HepG2 (cell line): ENCODE data around the gene TCF23. TPM values are rescaled to one million over a fixed set of nuclear protein-coding genes. Genes with fewer than 3 reads are reported as not detected.
A peak's percentile ranks its signal among the peaks of the same experiment; 100 is the strongest.

ENCODE experiments used
- AKAP8 ChIP-seq: sonication (generic); formaldehyde crosslinking; IDR thresholded peaks from 2 replicates; pipeline ENCODE4 v1.5.1; 2020; ENCODE audit warnings: mild to moderate bottlenecking, missing genetic modification reagents
- CBX2 ChIP-seq, 2 experiments: fragments of 200-600 bp in 1 of 2; sonication (generic); formaldehyde crosslinking in 1 of 2; IDR thresholded peaks; 2 replicates each; pipeline versions ENCODE4 v1.7.0 to v1.8.1; 2018 to 2022; ENCODE audit warnings: low read depth in 2 of 2, low read length in 1 of 2, mild to moderate bottlenecking in 1 of 2, missing genetic modification reagents in 1 of 2
- DRAP1 ChIP-seq: IDR thresholded peaks from 2 replicates; pipeline ENCODE4 v1.6.1; 2016; ENCODE audit warnings: missing genetic modification reagents, missing compliant biosample characterization
- ERF ChIP-seq: IDR thresholded peaks from 2 replicates; pipeline ENCODE4 v1.6.1; 2018; ENCODE audit warnings: missing biosample characterization, missing genetic modification reagents
- FOSL1 ChIP-seq: sonication (generic); formaldehyde crosslinking; IDR thresholded peaks from 2 replicates; pipeline ENCODE4 v1.9.0; 2021; ENCODE audit warnings: missing genetic modification reagents, borderline replicate concordance
- HIVEP1 ChIP-seq: sonication (generic); formaldehyde crosslinking; IDR thresholded peaks from 2 replicates; pipeline ENCODE4 v1.4.0; 2020; ENCODE audit warnings: mild to moderate bottlenecking, missing genetic modification reagents
- IKZF4 ChIP-seq: sonication (generic); formaldehyde crosslinking; IDR thresholded peaks from 2 replicates; pipeline ENCODE4 v1.5.1; 2020; ENCODE audit warnings: borderline replicate concordance, mild to moderate bottlenecking, low read depth, missing genetic modification reagents; ENCODE audit errors: not compliant biosample characterization
- KDM5A ChIP-seq: fragments of 200-600 bp; sonication (generic); IDR thresholded peaks from 2 replicates; pipeline ENCODE4 v1.7.0; 2018; ENCODE audit warnings: antibody characterized with exemption, mild to moderate bottlenecking, low read length, borderline replicate concordance
- NFYC ChIP-seq: IDR thresholded peaks from 2 replicates; pipeline ENCODE4 v1.6.1; 2016; ENCODE audit warnings: missing genetic modification reagents, missing compliant biosample characterization
- POGZ ChIP-seq: sonication (generic); formaldehyde crosslinking; IDR thresholded peaks from 2 replicates; pipeline ENCODE4 v1.4.0; 2020; ENCODE audit warnings: mild to moderate bottlenecking, missing genetic modification reagents
- ZNF296 ChIP-seq: sonication (generic); formaldehyde crosslinking; conservative IDR thresholded peaks from 2 replicates; pipeline ENCODE4 v1.5.0; 2020; ENCODE audit warnings: mild to moderate bottlenecking, missing genetic modification reagents
- ZNF317 ChIP-seq: sonication (generic); formaldehyde crosslinking; IDR thresholded peaks from 2 replicates; pipeline ENCODE4 v1.5.0; 2020; ENCODE audit warnings: mild to moderate bottlenecking, missing genetic modification reagents
- ZNF335 ChIP-seq: sonication (generic); formaldehyde crosslinking; IDR thresholded peaks from 2 replicates; pipeline ENCODE4 v1.4.0; 2020; ENCODE audit warnings: missing genetic modification reagents
- ZNF761 ChIP-seq: sonication (generic); formaldehyde crosslinking; conservative IDR thresholded peaks from 2 replicates; pipeline ENCODE4 v1.4.0; 2020; ENCODE audit warnings: mild to moderate bottlenecking, missing genetic modification reagents
- ZNF777 ChIP-seq: sonication (generic); formaldehyde crosslinking; IDR thresholded peaks from 2 replicates; pipeline ENCODE4 v1.4.0; 2020; ENCODE audit warnings: missing genetic modification reagents
- ZSCAN25 ChIP-seq: sonication (generic); formaldehyde crosslinking; IDR thresholded peaks from 2 replicates; pipeline ENCODE4 v1.8.0; 2022; ENCODE audit warnings: mild to moderate bottlenecking, missing genetic modification reagents
- polyA plus RNA-seq, 8 experiments: library from polyadenylated mRNA; depleted of rRNA in 3 of 8; stranded (reverse) in 7 of 8; unstranded in 1 of 8; fragments of >200 nt; fragmentation: Illumina TruSeq in 4 of 8; extraction: Trizol in 4 of 8; gene quantifications; 2 replicates each; pipeline versions ENCODE4 v1.2.1 to v1.2.3, GENCODE V29; 2011 to 2016; ENCODE audit warnings: low read depth in 4 of 8, missing spikeins in 1 of 8, mixed read lengths in 1 of 8; ENCODE audit not compliant: insufficient read depth in 1 of 8
- total RNA-seq, 5 experiments: library from RNA; depleted of rRNA; stranded (reverse); fragments of >200 nt; fragmentation: Illumina TruSeq; extraction: Trizol; gene quantifications; 2 replicates each; pipeline ENCODE4 v1.2.3, GENCODE V29; 2016; ENCODE audit warnings: low read depth in 1 of 5
- TF ChIP-seq, protein P1 (sequence below): sonication (generic); formaldehyde crosslinking; IDR thresholded peaks from 2 replicates; pipeline ENCODE4 v1.5.0; 2020; ENCODE audit warnings: missing genetic modification reagents
- TF ChIP-seq, protein P2 (sequence below): sonication (generic); formaldehyde crosslinking; conservative IDR thresholded peaks from 2 replicates; pipeline ENCODE4 v1.8.0; 2022; ENCODE audit warnings: missing genetic modification reagents
- TF ChIP-seq, protein P3 (sequence below): sonication (generic); formaldehyde crosslinking; IDR thresholded peaks from 2 replicates; pipeline ENCODE4 v1.4.0; 2020; ENCODE audit warnings: missing genetic modification reagents

The TCF23 gene
- total and polyA plus RNA-seq, 2 of the 13 experiments (the other 11 are each of a cell fraction or from before 2014, with no cell fraction given) = 0.02 to 1.4 TPM

DNA sequence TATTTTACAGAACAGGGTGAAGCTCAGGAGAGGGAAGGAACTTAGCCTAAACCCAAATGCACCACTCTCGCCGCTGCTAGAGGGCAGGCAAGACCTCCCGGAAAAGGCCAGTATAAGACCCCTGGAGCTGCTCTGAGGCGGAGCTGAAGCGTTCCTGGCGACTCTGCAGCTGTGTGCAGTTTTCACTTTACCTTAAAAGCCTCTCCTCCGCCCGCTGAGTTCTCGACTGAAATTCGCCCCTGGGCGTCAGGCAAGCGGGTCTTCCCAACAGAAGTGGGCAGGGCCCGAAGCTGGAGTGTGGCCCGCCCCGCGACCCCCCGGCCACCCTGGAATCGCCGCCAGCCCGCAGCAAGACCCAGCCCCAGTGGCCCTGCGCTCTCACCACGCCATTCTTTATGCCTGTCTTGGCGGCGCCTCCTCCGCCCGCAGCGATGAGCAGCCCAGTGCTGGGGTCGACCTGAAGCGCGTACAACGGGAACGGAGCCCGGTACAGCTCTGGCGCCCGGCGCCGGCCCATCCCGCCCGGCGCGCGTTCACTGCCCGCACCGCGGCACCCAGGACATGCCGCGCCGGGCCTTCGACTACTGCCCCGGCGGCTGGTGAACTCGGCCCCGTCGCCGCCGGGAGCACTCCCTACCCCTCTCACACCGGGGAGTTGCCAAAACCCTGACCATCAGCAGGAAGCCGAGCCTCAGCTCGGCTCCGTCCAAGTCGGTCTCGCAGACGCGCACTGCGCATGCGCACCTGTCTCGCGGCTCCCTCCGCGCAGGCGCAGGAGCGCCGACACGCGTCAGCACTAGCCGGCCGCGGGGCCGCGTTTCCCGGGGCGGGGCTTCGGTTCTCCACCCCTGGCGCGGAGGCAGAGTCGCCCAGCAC lies 14.7 kb upstream of the TCF23 start, which contains the start of gene PREB (continued):
- TF ChIP-seq, protein P1, sequence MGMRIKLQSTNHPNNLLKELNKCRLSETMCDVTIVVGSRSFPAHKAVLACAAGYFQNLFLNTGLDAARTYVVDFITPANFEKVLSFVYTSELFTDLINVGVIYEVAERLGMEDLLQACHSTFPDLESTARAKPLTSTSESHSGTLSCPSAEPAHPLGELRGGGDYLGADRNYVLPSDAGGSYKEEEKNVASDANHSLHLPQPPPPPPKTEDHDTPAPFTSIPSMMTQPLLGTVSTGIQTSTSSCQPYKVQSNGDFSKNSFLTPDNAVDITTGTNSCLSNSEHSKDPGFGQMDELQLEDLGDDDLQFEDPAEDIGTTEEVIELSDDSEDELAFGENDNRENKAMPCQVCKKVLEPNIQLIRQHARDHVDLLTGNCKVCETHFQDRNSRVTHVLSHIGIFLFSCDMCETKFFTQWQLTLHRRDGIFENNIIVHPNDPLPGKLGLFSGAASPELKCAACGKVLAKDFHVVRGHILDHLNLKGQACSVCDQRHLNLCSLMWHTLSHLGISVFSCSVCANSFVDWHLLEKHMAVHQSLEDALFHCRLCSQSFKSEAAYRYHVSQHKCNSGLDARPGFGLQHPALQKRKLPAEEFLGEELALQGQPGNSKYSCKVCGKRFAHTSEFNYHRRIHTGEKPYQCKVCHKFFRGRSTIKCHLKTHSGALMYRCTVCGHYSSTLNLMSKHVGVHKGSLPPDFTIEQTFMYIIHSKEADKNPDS (CRISPR knock-in tag) = peak; percentile 23; the same call in 1 of the 2 replicates
- 0 out of 2 replicates have a peak, but pooled peaks have one; percentile 28 for TF ChIP-seq ZNF296 (CRISPR knock-in tag)
- peak; percentile 90; the same call in 1 of the 2 replicates for TF ChIP-seq KDM5A
- peak; percentile 90 for TF ChIP-seq DRAP1 (CRISPR knock-in tag)
- TF ChIP-seq AKAP8 (CRISPR knock-in tag) = peak; percentile 80
- TF ChIP-seq ZNF777 (CRISPR knock-in tag) = no peak
- TF ChIP-seq POGZ (CRISPR knock-in tag) = peak; percentile 83
- TF ChIP-seq, protein P2, sequence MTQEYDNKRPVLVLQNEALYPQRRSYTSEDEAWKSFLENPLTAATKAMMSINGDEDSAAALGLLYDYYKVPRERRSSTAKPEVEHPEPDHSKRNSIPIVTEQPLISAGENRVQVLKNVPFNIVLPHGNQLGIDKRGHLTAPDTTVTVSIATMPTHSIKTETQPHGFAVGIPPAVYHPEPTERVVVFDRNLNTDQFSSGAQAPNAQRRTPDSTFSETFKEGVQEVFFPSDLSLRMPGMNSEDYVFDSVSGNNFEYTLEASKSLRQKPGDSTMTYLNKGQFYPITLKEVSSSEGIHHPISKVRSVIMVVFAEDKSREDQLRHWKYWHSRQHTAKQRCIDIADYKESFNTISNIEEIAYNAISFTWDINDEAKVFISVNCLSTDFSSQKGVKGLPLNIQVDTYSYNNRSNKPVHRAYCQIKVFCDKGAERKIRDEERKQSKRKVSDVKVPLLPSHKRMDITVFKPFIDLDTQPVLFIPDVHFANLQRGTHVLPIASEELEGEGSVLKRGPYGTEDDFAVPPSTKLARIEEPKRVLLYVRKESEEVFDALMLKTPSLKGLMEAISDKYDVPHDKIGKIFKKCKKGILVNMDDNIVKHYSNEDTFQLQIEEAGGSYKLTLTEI = no peak
- TF ChIP-seq NFYC (CRISPR knock-in tag) = peak; percentile 12; the same call in 1 of the 2 replicates
- peak; percentile 55 for TF ChIP-seq IKZF4 (CRISPR knock-in tag)
- peak; percentile 88 for TF ChIP-seq ZNF761 (CRISPR knock-in tag)
- TF ChIP-seq CBX2 (IDR thresholded peaks at IDR 0.05; ENCODE audit: low read depth, low read length) = no peak
- no peak for TF ChIP-seq CBX2 (CRISPR knock-in tag; IDR thresholded peaks at IDR 0.05; ENCODE audit: low read depth)
- peak; percentile 42; the same call in 1 of the 2 replicates for TF ChIP-seq ERF (CRISPR knock-in tag)
- TF ChIP-seq ZSCAN25 (CRISPR knock-in tag) = peak; percentile 23; the same call in 1 of the 2 replicates
- no peak; the same call in none of the 2 replicates for TF ChIP-seq HIVEP1
- TF ChIP-seq, protein P3, sequence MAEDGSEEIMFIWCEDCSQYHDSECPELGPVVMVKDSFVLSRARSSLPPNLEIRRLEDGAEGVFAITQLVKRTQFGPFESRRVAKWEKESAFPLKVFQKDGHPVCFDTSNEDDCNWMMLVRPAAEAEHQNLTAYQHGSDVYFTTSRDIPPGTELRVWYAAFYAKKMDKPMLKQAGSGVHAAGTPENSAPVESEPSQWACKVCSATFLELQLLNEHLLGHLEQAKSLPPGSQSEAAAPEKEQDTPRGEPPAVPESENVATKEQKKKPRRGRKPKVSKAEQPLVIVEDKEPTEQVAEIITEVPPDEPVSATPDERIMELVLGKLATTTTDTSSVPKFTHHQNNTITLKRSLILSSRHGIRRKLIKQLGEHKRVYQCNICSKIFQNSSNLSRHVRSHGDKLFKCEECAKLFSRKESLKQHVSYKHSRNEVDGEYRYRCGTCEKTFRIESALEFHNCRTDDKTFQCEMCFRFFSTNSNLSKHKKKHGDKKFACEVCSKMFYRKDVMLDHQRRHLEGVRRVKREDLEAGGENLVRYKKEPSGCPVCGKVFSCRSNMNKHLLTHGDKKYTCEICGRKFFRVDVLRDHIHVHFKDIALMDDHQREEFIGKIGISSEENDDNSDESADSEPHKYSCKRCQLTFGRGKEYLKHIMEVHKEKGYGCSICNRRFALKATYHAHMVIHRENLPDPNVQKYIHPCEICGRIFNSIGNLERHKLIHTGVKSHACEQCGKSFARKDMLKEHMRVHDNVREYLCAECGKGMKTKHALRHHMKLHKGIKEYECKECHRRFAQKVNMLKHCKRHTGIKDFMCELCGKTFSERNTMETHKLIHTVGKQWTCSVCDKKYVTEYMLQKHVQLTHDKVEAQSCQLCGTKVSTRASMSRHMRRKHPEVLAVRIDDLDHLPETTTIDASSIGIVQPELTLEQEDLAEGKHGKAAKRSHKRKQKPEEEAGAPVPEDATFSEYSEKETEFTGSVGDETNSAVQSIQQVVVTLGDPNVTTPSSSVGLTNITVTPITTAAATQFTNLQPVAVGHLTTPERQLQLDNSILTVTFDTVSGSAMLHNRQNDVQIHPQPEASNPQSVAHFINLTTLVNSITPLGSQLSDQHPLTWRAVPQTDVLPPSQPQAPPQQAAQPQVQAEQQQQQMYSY (CRISPR knock-in tag) = no peak
- TF ChIP-seq ZNF335 (CRISPR knock-in tag) = no peak; the same call in 1 of the 2 replicates
- TF ChIP-seq FOSL1 (CRISPR knock-in tag) = no peak
- TF ChIP-seq ZNF317 (CRISPR knock-in tag) = 0 out of 2 replicates have a peak, but pooled peaks have one; percentile 57
